ENCODE data around the gene ADAMTS17.

DNA sequence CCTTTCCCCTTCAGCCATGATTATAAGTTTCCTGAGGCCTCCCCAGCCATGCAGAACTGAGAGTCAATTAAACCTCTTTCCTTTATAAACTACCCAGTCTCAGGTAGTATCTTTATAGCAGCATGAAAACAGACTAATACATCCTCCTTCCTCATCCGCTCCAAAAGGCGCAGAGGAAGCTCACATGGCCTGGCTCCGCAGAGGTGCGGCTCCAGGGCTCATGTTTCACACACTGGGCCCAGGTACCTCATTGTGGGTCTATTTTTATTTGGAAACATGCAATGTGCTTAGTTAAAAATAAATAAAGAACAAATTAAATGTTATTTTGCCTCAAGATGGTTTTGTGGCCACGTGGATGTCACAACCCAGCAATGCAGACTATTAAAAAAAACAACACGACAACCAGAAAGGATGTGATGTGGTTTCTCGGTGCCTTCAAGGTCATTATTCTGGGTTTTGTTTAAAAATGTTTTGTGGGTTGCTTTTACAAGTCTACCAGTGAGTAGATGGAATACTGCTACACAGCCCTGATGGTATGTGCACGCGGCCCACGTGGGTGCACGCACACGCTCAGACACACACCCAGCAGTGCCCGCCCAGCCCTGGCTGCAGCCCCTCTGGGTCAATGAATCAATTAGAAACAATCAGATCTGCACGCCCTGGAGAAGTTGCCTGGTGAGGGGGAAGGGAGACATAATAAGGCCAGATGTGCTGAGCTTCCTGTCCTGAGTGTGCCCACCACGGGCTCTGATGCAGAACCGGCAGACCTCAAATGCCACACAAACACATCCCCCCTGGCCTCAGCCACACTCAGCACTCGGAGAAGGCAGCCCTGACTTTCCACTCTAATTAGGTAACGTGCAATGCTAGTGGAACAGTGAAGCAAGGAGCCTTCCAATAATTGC is 140.1 kb downstream of the ADAMTS17 start:
- TF ChIP-seq, protein P1, sequence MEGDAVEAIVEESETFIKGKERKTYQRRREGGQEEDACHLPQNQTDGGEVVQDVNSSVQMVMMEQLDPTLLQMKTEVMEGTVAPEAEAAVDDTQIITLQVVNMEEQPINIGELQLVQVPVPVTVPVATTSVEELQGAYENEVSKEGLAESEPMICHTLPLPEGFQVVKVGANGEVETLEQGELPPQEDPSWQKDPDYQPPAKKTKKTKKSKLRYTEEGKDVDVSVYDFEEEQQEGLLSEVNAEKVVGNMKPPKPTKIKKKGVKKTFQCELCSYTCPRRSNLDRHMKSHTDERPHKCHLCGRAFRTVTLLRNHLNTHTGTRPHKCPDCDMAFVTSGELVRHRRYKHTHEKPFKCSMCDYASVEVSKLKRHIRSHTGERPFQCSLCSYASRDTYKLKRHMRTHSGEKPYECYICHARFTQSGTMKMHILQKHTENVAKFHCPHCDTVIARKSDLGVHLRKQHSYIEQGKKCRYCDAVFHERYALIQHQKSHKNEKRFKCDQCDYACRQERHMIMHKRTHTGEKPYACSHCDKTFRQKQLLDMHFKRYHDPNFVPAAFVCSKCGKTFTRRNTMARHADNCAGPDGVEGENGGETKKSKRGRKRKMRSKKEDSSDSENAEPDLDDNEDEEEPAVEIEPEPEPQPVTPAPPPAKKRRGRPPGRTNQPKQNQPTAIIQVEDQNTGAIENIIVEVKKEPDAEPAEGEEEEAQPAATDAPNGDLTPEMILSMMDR (conservative IDR thresholded peaks at IDR 0.05) = no peak
- TF ChIP-seq ZFX (IDR thresholded peaks at IDR 0.05) = no peak
